Measurements from ENCODE around the gene AP4S1.

Gene AP4S1

DNA sequence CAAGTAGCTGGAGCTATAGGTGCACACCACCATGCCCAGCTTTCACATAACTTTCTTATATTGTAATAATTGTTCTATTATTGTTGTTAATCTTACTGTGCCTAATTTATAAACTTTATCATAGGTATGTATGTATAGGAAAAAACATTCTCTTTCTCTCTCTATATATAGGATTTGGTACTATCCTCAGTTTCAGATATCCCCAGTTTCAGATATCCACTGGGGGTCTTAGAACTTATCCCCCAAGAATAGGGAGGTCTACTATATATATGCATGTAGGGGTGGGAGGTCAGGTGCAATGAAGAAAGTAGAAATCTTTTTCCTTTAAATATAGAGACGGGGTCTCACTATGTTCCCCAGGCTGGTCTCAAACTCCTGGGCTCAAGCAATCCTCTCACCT lies 71.6 kb downstream of the AP4S1 start:
- TF ChIP-seq, protein P1, sequence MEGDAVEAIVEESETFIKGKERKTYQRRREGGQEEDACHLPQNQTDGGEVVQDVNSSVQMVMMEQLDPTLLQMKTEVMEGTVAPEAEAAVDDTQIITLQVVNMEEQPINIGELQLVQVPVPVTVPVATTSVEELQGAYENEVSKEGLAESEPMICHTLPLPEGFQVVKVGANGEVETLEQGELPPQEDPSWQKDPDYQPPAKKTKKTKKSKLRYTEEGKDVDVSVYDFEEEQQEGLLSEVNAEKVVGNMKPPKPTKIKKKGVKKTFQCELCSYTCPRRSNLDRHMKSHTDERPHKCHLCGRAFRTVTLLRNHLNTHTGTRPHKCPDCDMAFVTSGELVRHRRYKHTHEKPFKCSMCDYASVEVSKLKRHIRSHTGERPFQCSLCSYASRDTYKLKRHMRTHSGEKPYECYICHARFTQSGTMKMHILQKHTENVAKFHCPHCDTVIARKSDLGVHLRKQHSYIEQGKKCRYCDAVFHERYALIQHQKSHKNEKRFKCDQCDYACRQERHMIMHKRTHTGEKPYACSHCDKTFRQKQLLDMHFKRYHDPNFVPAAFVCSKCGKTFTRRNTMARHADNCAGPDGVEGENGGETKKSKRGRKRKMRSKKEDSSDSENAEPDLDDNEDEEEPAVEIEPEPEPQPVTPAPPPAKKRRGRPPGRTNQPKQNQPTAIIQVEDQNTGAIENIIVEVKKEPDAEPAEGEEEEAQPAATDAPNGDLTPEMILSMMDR (IDR thresholded peaks at IDR 0.05; ENCODE audit: low read length, missing control alignments): no peak
- H3K4me3 ChIP-seq (replicated peaks; ENCODE audit: low read depth, low read length): no peak overlapping the region
- no peak for DNase-seq (ENCODE audit: low read depth)

- no peak for DNase-seq (ENCODE audit: low read depth)
- no peak overlapping the region for H3K4me3 ChIP-seq (replicated peaks; ENCODE audit: low read depth, low read length)
- TF ChIP-seq, protein P1 (IDR thresholded peaks at IDR 0.05; ENCODE audit: low read length, missing control alignments): no peak
Measured at GRCh38 chr14:31106768-31107167, 81.3 kb downstream of the AP4S1 start.

- TF ChIP-seq, protein P1 (IDR thresholded peaks at IDR 0.05; ENCODE audit: low read length, missing control alignments): no peak
- DNase-seq (ENCODE audit: low read depth): no peak
- no peak overlapping the region for H3K4me3 ChIP-seq (replicated peaks; ENCODE audit: low read depth, low read length)
Measured at GRCh38 chr14:31109257-31109656, 83.8 kb downstream of the AP4S1 start.

DNA sequence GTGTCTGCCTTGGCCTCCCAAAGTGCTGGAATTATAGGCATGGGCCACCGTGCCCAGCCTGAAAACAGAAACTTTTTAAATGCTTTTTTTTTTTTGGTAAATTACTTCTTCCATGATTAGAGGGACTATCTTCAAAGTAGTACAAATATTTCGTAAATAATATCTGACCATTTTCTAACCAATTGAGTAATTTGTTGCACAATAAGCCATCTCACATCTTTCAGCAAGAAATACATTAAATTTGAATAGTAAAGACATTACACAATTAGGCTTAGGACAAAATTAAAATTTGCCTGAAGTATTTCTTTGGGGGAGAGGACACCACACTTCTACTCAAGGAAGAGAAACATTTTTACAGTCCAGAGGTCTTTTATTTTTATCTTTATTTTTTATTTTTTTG lies 85.4 kb downstream of the AP4S1 start:
- TF ChIP-seq, protein P1 (IDR thresholded peaks at IDR 0.05; ENCODE audit: low read length, missing control alignments): no peak
- no peak for DNase-seq (ENCODE audit: low read depth)
- H3K4me3 ChIP-seq (replicated peaks; ENCODE audit: low read depth, low read length): no peak overlapping the region

- no peak overlapping the region for H3K4me3 ChIP-seq (replicated peaks; ENCODE audit: low read depth, low read length)
- no peak for DNase-seq (ENCODE audit: low read depth)
- TF ChIP-seq, protein P1 (IDR thresholded peaks at IDR 0.05; ENCODE audit: low read length, missing control alignments): no peak
Measured at GRCh38 chr14:31113794-31114193, 88.3 kb downstream of the AP4S1 start.

- TF ChIP-seq, protein P1 (IDR thresholded peaks at IDR 0.05; ENCODE audit: low read length, missing control alignments): no peak
- peak; percentile 30 for DNase-seq (ENCODE audit: low read depth)
- H3K4me3 ChIP-seq (replicated peaks; ENCODE audit: low read depth, low read length): no peak overlapping the region
Measured at GRCh38 chr14:31118892-31119291, 93.4 kb downstream of the AP4S1 start.

DNA sequence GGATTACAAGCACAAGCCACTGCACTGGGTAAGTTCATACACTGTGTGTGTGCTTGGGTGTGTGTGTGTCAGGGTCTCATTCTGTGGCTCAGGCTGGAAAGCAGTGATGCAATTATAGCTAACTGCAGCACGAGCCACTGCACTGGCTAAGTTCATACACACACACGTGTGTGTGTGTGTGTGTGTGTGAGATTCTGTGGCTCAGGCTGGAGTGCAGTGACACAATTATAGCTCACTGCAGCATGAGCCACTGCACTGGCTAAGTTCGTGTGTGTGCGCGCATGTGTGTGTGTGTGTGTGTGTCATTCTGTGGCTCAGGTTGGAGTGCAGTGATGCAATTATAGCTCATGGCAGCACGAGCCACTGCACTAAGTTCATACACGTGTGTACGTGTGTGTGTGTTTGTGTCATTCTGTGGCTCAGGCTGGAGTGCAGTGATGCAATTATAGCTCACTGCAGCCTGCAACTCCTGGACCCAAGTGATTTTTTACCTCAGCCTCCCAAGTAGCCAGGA lies 96.7 kb downstream of the AP4S1 start:
- DNase-seq (ENCODE audit: low read depth): peak; percentile 24
- TF ChIP-seq, protein P1 (IDR thresholded peaks at IDR 0.05; ENCODE audit: low read length, missing control alignments): no peak
- H3K4me3 ChIP-seq (replicated peaks; ENCODE audit: low read depth, low read length): no peak overlapping the region
